ENCODE data around the gene NME3. TPM values are rescaled to one million over a fixed set of nuclear protein-coding genes. Genes with fewer than 3 reads are reported as not detected.

Gene NME3
- total and polyA plus RNA-seq, 9 donors: 68.6 to 129 (median 87.4) TPM; not detected in 1

DNA sequence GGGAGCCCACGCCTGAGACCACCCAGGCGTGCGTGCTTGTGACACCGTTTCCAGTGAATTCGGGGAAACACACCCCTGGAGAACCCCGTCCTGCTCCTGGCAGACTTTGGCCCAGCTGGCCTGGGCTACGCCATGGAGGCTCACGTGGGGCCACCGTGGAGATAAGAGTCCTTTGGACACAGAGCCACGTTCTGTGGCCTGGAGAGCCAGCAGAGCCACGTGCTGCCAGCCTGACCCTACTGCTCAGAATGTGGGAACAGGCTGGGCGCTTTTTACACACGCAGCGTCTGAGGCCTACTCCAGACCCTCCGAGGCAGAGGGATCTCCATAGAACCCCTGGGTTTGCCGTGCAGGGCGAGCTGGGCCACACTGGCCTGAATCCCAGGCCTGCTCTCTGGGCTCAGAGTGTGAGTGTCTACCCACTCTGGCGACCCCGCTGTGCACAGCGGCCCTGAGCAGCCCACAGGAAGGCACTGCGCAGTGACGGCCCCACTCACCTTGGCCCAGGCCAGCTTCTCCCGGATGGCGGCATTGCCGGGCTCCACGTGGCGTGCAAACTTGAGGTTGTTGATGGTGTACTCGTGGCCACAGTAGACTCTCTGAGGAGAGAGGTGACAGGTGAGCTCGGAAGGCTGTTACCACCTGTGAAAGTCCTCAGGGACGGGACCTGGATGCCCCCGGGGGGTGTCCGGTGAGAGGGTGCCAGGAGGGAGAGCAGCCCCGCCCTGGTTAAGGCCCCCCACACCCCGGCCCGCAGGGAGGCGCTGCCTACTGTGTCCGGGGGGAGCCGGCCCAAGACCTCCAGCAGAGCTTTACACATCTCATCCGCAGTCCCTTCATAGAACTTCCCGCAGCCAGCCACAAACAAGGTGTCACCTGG is 45.3 kb upstream of the NME3 start:
- DNase-seq: peak in 1 of 5 donors; percentile 33
- no peaks in the 10 kb centered on the region for H3K36me3 ChIP-seq
- no peaks in the 10 kb centered on the region for H3K4me1 ChIP-seq (ENCODE audit: insufficient read depth)
- no peaks in the 10 kb centered on the region for H3K9me3 ChIP-seq
- H3K27me3 ChIP-seq: no peaks in the 10 kb centered on the region
- intact Hi-C loops (cut with DNase I): no loop called here
- H3K27ac ChIP-seq: no peak overlapping the region
- no peak overlapping the region for H3K4me3 ChIP-seq
- WGBS, 3 donors: 88 to 91% (median 89%) methylated on average over 40 of the region's 40 CpGs
- TF ChIP-seq EP300 (IDR thresholded peaks at IDR 0.05): no peak
- TF ChIP-seq POLR2A (IDR thresholded peaks at IDR 0.05): no peak

DNA sequence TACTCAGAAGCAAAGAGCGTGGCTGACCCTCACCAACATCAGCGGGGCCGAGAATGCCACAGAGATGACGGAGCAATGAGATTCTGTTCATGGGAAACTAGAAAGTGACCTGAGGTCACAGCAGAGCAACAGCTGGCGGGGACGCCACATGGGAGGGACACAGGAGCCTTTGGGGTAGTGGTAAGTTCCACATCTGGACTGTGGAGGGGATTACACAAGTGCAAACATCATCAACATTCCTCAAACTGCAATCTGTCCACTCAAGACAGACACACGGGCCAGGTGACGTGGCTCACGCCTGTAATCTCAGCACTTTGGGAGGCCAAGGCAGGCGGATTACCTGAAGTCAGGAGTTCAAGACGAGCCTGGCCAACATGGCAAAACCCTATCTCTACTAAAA is 44.1 kb upstream of the NME3 start:
- TF ChIP-seq POLR2A (IDR thresholded peaks at IDR 0.05) (no peak), EP300 (IDR thresholded peaks at IDR 0.05) (no peak)
- TF ChIP-seq, protein P1, sequence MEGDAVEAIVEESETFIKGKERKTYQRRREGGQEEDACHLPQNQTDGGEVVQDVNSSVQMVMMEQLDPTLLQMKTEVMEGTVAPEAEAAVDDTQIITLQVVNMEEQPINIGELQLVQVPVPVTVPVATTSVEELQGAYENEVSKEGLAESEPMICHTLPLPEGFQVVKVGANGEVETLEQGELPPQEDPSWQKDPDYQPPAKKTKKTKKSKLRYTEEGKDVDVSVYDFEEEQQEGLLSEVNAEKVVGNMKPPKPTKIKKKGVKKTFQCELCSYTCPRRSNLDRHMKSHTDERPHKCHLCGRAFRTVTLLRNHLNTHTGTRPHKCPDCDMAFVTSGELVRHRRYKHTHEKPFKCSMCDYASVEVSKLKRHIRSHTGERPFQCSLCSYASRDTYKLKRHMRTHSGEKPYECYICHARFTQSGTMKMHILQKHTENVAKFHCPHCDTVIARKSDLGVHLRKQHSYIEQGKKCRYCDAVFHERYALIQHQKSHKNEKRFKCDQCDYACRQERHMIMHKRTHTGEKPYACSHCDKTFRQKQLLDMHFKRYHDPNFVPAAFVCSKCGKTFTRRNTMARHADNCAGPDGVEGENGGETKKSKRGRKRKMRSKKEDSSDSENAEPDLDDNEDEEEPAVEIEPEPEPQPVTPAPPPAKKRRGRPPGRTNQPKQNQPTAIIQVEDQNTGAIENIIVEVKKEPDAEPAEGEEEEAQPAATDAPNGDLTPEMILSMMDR (IDR thresholded peaks at IDR 0.05): no peak
- no peak overlapping the region for H3K27ac ChIP-seq
- no peak overlapping the region for H3K4me3 ChIP-seq
- 89 to 94% (median 91%) methylated on average over 11 of the region's 11 CpGs for WGBS, 3 donors
- H3K9me3 ChIP-seq: no peaks in the 10 kb centered on the region
- H3K27me3 ChIP-seq: no peaks in the 10 kb centered on the region
- peak in 1 of 5 donors; percentile 19 for DNase-seq
- intact Hi-C loops (cut with DNase I): no loop called here
- no peaks in the 10 kb centered on the region for H3K36me3 ChIP-seq
- H3K4me1 ChIP-seq (ENCODE audit: insufficient read depth): no peaks in the 10 kb centered on the region

DNA sequence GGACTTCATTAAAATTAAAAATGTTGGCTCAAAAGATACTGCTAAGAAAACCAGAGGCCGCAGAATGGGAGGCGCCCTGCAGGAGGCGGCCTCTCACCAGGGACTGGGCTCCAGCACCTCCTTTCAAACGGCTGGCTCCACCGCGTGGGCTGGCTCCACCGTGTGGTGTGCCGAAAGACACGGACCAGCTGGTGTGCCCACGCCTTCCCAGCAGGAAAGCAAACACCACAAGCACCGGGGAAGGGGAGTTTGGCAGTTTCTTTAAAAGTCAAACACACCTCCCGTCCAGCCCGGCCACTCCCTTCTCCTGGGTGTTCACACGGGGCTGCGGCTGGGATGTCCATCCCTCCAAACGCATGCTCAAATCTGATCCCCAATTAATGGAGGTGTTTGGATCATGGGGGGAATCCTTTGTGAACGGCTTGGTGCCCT is 41.4 kb upstream of the NME3 start:
- peak; percentile 67 to 85 (median 75) for DNase-seq
- no peaks in the 10 kb centered on the region for H3K9me3 ChIP-seq
- no peak overlapping the region for H3K4me3 ChIP-seq
- 3 to 7% (median 3%) methylated on average over 17 of the region's 17 CpGs for WGBS, 3 donors
- H3K27ac ChIP-seq: no peak overlapping the region
- intact Hi-C loops (cut with DNase I): no loop called here
- TF ChIP-seq POLR2A (IDR thresholded peaks at IDR 0.05) (no peak), EP300 (IDR thresholded peaks at IDR 0.05) (no peak)
- TF ChIP-seq, protein P1 (IDR thresholded peaks at IDR 0.05): peak in 1 of 3 donors; percentile 43
- no peaks in the 10 kb centered on the region for H3K4me1 ChIP-seq (ENCODE audit: insufficient read depth)
- H3K27me3 ChIP-seq: no peaks in the 10 kb centered on the region
- H3K36me3 ChIP-seq: no peaks in the 10 kb centered on the region

DNA sequence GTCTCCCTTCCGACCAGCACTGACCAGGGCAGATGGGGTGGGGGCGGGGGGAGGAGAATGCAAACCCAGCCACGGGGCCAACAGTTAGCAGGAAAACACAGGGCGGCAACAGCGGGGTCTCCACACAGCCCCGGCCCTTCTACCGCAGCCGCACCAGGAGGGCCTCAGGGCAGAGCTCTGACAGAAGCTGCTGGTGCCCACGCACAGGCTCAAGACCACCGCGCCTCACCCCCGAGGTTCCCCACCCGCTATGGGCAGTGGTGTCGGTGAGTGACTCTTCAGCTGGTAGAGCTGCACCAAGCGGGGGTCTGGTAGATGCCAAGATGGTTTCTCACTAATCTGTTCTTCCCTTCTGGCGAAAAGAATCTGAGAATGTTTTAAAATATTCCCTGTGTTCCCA is 39.2 kb upstream of the NME3 start:
- Histone ChIP-seq H3K4me3 (no peak overlapping the region), H3K36me3 (no peaks in the 10 kb centered on the region), H3K4me1 (ENCODE audit: insufficient read depth) (no peaks in the 10 kb centered on the region), H3K9me3 (no peaks in the 10 kb centered on the region), H3K27ac (no peak overlapping the region), H3K27me3 (no peaks in the 10 kb centered on the region)
- TF ChIP-seq EP300 (IDR thresholded peaks at IDR 0.05) (no peak), POLR2A (IDR thresholded peaks at IDR 0.05) (no peak)
- TF ChIP-seq, protein P1 (IDR thresholded peaks at IDR 0.05): no peak
- intact Hi-C loops (cut with DNase I): no loop called here
- 91 to 92% (median 92%) methylated on average over 15 to 16 of the region's 16 CpGs for WGBS, 3 donors
- no peak for DNase-seq

DNA sequence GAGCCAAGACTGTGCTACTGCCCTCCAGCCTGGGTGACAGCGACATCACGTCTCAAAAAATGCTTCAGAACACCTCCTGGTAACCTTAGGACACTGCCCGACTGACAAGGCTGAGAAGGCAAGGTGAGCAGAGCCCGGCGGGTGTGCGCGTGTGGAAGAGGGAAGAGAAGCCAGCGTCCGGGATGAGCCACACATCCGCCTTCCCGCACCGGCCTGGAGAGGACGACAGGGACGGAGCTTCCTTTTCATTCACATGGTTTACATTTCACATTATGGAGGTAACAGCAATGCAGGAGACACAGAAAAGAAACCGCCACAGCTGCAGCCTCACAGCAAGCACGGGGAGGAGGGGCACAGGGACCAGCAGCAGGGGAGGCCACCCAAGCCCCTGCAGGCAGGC is 38.8 kb upstream of the NME3 start:
- no peak for TF ChIP-seq POLR2A (IDR thresholded peaks at IDR 0.05)
- no peak for TF ChIP-seq EP300 (IDR thresholded peaks at IDR 0.05)
- TF ChIP-seq, protein P1 (IDR thresholded peaks at IDR 0.05): no peak
- no peaks in the 10 kb centered on the region for H3K36me3 ChIP-seq
- H3K27me3 ChIP-seq: no peaks in the 10 kb centered on the region
- H3K9me3 ChIP-seq: no peaks in the 10 kb centered on the region
- 95 to 98% (median 96%) methylated on average over 16 of the region's 16 CpGs for WGBS, 3 donors
- no peak overlapping the region for H3K4me3 ChIP-seq
- H3K27ac ChIP-seq: no peak overlapping the region
- intact Hi-C loops (cut with DNase I): no loop called here
- no peaks in the 10 kb centered on the region for H3K4me1 ChIP-seq (ENCODE audit: insufficient read depth)
- DNase-seq: no peak

Data from ovary (tissue), 9 donors.